IgD-negative memory B cell (primary cell): ENCODE results near the gene MADD. TPM values are rescaled to one million over a fixed set of nuclear protein-coding genes. Genes with fewer than 3 reads are reported as not detected.

Experiments
- H3K27ac Mint-ChIP-seq, 3 donors: one replicate each; pipeline ENCODE4 v1.8.0; 2020 to 2022; ENCODE audit warnings: mild to moderate bottlenecking in 3 of 3, mixed read lengths in 3 of 3, moderate library complexity in 1 of 3
- H3K27me3 Mint-ChIP-seq: one replicate; pipeline ENCODE4 v1.8.0; 2021; ENCODE audit warnings: mixed read lengths
- H3K36me3 Mint-ChIP-seq: one replicate; pipeline ENCODE4 v1.8.0; 2020; ENCODE audit warnings: mild to moderate bottlenecking, mixed read lengths
- H3K4me1 Mint-ChIP-seq, 3 donors: one replicate each; pipeline ENCODE4 v1.8.0; 2020 to 2022; ENCODE audit warnings: mixed read lengths in 3 of 3, mild to moderate bottlenecking in 1 of 3
- H3K4me3 Mint-ChIP-seq, 4 donors: one replicate each; pipeline ENCODE4 v1.8.0; 2020 to 2022; ENCODE audit warnings: mild to moderate bottlenecking in 4 of 4, mixed read lengths in 4 of 4, moderate library complexity in 3 of 4
- H3K9me3 Mint-ChIP-seq, 3 donors: one replicate each; pipeline ENCODE4 v1.8.0; 2020 to 2021; ENCODE audit warnings: mixed read lengths in 3 of 3, mild to moderate bottlenecking in 1 of 3
- polyA plus RNA-seq: library from polyadenylated mRNA; unstranded; fragments of 300-500 nt; fragmentation: Illumina TruSeq; gene quantifications from one replicate; pipeline ENCODE4 v1.2.3, GENCODE V29; 2021

MADD gene
- polyA plus RNA-seq, 1 donor from 2014 or later, result 17.5 TPM

- H3K9me3 Mint-ChIP-seq, result no peaks in the 10 kb centered on the region
- no peak overlapping the region for H3K4me3 Mint-ChIP-seq
- peaks cover 2% of the 10 kb centered on the region for H3K36me3 Mint-ChIP-seq
- H3K27ac Mint-ChIP-seq, result no peak overlapping the region
- no peaks in the 10 kb centered on the region for H3K27me3 Mint-ChIP-seq
- peaks cover 0 to 6% (median 2%) of the 10 kb centered on the region in 3 donors for H3K4me1 Mint-ChIP-seq
Observed at GRCh38 chr11:47355283-47356128, 85.6 kb downstream of the MADD start.

- no peaks in the 10 kb centered on the region for H3K9me3 Mint-ChIP-seq
- H3K4me3 Mint-ChIP-seq, result no peak overlapping the region
- peaks cover under 1 to 8% (median 4%) of the 10 kb centered on the region in 3 donors for H3K4me1 Mint-ChIP-seq
- H3K27me3 Mint-ChIP-seq, result no peaks in the 10 kb centered on the region
- no peak overlapping the region for H3K27ac Mint-ChIP-seq
- peaks cover 2% of the 10 kb centered on the region for H3K36me3 Mint-ChIP-seq
Observed at GRCh38 chr11:47356129-47356997, 86.4 kb downstream of the MADD start.

DNA sequence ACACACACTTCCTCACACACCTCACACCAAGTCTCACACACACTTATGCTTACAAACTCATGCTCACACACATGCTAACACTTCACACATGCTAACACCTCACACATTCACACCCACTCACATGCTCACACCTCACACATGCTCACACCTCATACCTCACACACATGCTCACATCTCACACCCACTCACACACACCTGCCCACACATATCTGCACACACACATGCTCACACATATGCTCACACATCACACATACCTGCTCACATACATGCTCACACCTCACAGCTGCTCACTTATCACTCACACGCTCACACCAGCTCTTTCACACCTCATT is 87.0 kb downstream of the MADD start:
- no peak overlapping the region for H3K27ac Mint-ChIP-seq
- H3K4me1 Mint-ChIP-seq, result peaks cover 5 to 8% (median 7%) of the 10 kb centered on the region in 3 donors
- no peak overlapping the region for H3K4me3 Mint-ChIP-seq
- no peaks in the 10 kb centered on the region for H3K9me3 Mint-ChIP-seq
- H3K36me3 Mint-ChIP-seq, result peaks cover 2% of the 10 kb centered on the region
- H3K27me3 Mint-ChIP-seq, result no peaks in the 10 kb centered on the region

GRCh38 chr11:47357985-47358730 is 88.2 kb downstream of the MADD start:
- Mint-ChIP-seq H3K27ac (no peak overlapping the region), H3K4me3 (no peak overlapping the region), H3K9me3 (no peaks in the 10 kb centered on the region), H3K27me3 (no peaks in the 10 kb centered on the region), H3K4me1 (peaks cover 5 to 8% (median 7%) of the 10 kb centered on the region in 3 donors), H3K36me3 (peaks cover 2% of the 10 kb centered on the region)

- Mint-ChIP-seq H3K4me3 (no peak overlapping the region), H3K9me3 (no peaks in the 10 kb centered on the region), H3K27me3 (no peaks in the 10 kb centered on the region), H3K27ac (no peak overlapping the region), H3K36me3 (peaks cover 2% of the 10 kb centered on the region), H3K4me1 (peaks cover 5 to 8% (median 7%) of the 10 kb centered on the region in 3 donors)
Observed at GRCh38 chr11:47358731-47359051, 88.8 kb downstream of the MADD start.

DNA sequence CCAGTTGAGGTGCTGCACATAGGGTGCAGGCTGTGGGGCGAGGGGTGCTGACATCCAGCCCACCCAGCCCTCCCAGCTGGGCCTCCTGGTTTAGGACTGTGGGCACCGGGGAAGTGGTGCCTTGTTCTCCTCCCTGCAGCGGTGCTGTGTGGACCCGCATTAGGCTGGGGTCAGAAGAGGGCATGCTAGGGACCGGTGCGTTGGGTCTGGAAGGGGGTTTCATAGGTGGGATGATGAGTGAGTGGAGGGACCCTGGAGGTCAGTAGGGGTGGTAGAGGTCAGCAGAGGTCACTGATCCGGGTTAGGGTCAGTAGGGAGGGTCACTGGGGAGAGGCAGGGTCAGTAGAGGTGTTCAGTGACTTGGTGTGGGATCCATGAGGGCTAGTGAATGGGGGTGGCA is 89.2 kb downstream of the MADD start:
- peaks cover 5 to 8% (median 7%) of the 10 kb centered on the region in 3 donors for H3K4me1 Mint-ChIP-seq
- H3K9me3 Mint-ChIP-seq, result no peaks in the 10 kb centered on the region
- no peaks in the 10 kb centered on the region for H3K27me3 Mint-ChIP-seq
- H3K27ac Mint-ChIP-seq, result peak overlapping the region in 1 of 3 donors; percentile 81
- H3K36me3 Mint-ChIP-seq, result peaks cover 2% of the 10 kb centered on the region
- H3K4me3 Mint-ChIP-seq, result no peak overlapping the region

- Mint-ChIP-seq H3K27ac (no peak overlapping the region), H3K4me3 (no peak overlapping the region)
Observed at GRCh38 chr11:47359586-47359985, 89.7 kb downstream of the MADD start.

GRCh38 chr11:47360341-47360740 is 90.4 kb downstream of the MADD start:
- no peak overlapping the region for H3K27ac Mint-ChIP-seq
- no peak overlapping the region for H3K4me3 Mint-ChIP-seq
- peaks cover 2% of the 10 kb centered on the region for H3K36me3 Mint-ChIP-seq
- H3K9me3 Mint-ChIP-seq, result no peaks in the 10 kb centered on the region
- no peaks in the 10 kb centered on the region for H3K27me3 Mint-ChIP-seq
- peaks cover 10 to 11% (median 10%) of the 10 kb centered on the region in 3 donors for H3K4me1 Mint-ChIP-seq

More at GRCh38 chr11:47359586-47359985, 89.7 kb downstream of the MADD start:
- Mint-ChIP-seq H3K36me3 (peaks cover 2% of the 10 kb centered on the region), H3K27me3 (no peaks in the 10 kb centered on the region), H3K9me3 (no peaks in the 10 kb centered on the region), H3K4me1 (peaks cover 5 to 10% (median 10%) of the 10 kb centered on the region in 3 donors)

- H3K27me3 Mint-ChIP-seq, result no peaks in the 10 kb centered on the region
- H3K36me3 Mint-ChIP-seq, result peaks cover 2% of the 10 kb centered on the region
- no peaks in the 10 kb centered on the region for H3K9me3 Mint-ChIP-seq
- peaks cover 10 to 17% (median 15%) of the 10 kb centered on the region in 3 donors for H3K4me1 Mint-ChIP-seq
- peak overlapping the region in 1 of 3 donors; percentile 31 for H3K27ac Mint-ChIP-seq
- H3K4me3 Mint-ChIP-seq, result peak overlapping the region in 1 of 4 donors; percentile 46
Observed at GRCh38 chr11:47361419-47361818, 91.5 kb downstream of the MADD start.

DNA sequence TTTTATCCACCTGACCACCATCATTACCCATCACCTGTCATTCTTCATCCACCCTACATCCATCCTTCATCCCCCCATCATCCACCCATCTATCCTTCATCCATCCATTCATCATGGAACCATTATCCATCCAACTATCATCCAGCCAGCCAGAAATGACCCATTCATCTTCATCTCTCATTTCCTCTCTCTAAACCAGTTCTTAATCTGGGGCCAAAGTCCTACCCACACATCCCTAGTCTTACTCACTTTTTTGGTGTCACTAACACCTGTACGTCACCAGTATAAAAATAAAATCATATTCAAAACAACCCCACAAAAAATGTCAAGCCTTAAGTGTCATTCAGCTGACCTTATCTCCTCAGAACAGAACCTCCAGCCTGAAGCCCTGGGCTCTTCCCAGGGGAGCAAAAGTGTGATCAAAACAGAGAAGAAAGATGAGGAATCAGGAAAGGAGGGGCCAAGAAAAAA is 96.1 kb downstream of the MADD start:
- Mint-ChIP-seq H3K4me3 (no peak overlapping the region), H3K27ac (peak overlapping the region in 1 of 3 donors; percentile 50), H3K27me3 (no peaks in the 10 kb centered on the region), H3K4me1 (peaks cover 17 to 27% (median 22%) of the 10 kb centered on the region in 3 donors), H3K36me3 (peaks cover 2% of the 10 kb centered on the region), H3K9me3 (no peaks in the 10 kb centered on the region)

GRCh38 chr11:47369676-47370075 is 99.7 kb downstream of the MADD start:
- H3K36me3 Mint-ChIP-seq, result peaks cover 2% of the 10 kb centered on the region
- no peaks in the 10 kb centered on the region for H3K9me3 Mint-ChIP-seq
- H3K27ac Mint-ChIP-seq, result peak overlapping the region in 1 of 3 donors; percentile 42
- H3K4me3 Mint-ChIP-seq, result peak overlapping the region in 1 of 4 donors; percentile 52
- peaks cover 14 to 28% (median 27%) of the 10 kb centered on the region in 3 donors for H3K4me1 Mint-ChIP-seq
- no peaks in the 10 kb centered on the region for H3K27me3 Mint-ChIP-seq

GRCh38 chr11:47372422-47372821 is 102.5 kb downstream of the MADD start:
- no peaks in the 10 kb centered on the region for H3K27me3 Mint-ChIP-seq
- H3K4me3 Mint-ChIP-seq, result peak overlapping the region in 1 of 4 donors; percentile 66
- H3K27ac Mint-ChIP-seq, result peak overlapping the region in 1 of 3 donors; percentile 3
- H3K36me3 Mint-ChIP-seq, result no peaks in the 10 kb centered on the region
- H3K9me3 Mint-ChIP-seq, result no peaks in the 10 kb centered on the region
- peaks cover 11 to 30% (median 22%) of the 10 kb centered on the region in 3 donors for H3K4me1 Mint-ChIP-seq

DNA sequence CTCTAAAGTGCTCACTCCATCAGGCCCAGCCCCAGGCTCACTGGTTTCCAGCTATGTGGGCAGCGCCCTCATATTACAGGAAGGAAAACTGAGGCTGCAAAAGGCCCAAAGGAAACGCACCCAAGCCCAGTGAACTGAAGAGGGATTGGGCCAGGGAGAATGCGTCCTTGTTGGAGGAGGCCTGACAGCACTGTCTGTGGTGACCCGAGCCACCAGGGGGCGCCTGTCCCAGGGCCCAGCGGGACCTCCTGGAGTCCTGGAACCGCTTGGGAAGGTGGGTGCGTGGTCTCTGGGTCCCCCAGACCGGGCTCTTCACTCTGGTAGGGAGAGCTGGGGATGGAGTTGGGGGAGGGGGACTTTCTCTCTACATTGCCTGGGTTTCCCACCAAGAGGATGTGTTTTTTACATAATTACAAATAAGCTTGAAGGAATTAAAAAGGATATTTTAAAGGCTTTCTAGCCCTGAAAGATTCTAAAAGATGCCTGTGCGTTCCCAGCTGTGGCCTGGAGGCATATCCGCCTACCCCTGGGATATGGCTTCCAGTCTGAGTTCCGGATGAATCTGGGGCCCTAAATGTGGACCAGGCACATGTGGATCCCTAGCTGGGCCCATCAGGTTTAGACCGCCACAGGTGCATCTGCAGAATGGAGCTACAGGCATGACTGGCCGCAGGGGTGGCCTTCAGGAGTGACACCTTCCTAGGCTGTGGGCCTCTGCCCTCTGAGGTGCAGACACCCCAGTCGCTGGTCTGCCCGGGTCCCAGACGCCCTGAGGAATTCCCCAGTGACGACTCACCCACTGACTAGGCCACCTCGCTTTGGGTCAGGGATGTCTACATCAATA is 104.2 kb downstream of the MADD start:
- H3K27me3 Mint-ChIP-seq, result no peaks in the 10 kb centered on the region
- H3K36me3 Mint-ChIP-seq, result no peaks in the 10 kb centered on the region
- H3K4me3 Mint-ChIP-seq, result peak overlapping the region in 2 of 4 donors; percentile 67 to 79
- peak overlapping the region; percentile 23 to 76 (median 63) for H3K27ac Mint-ChIP-seq
- H3K9me3 Mint-ChIP-seq, result no peaks in the 10 kb centered on the region
- peaks cover 14 to 31% (median 22%) of the 10 kb centered on the region in 3 donors for H3K4me1 Mint-ChIP-seq

DNA sequence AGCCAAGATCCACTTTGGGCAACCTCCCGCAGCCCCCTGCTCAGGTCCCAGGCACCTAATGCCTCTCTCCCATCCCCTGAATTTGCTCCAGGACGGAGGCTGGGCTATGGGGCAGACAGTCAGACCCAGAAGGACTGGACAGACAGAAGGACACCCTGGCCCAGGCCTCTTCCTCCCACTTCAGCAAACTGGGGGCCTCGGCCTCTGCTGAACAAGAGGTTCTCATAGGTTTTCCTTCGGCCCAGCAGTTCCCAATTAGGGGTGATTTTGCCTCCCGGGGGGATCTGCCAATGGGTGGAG is 104.7 kb downstream of the MADD start:
- peaks cover 12 to 26% (median 18%) of the 10 kb centered on the region in 3 donors for H3K4me1 Mint-ChIP-seq
- no peaks in the 10 kb centered on the region for H3K36me3 Mint-ChIP-seq
- no peaks in the 10 kb centered on the region for H3K27me3 Mint-ChIP-seq
- H3K4me3 Mint-ChIP-seq, result peak overlapping the region in 3 of 4 donors; percentile 67 to 79 (median 76)
- no peaks in the 10 kb centered on the region for H3K9me3 Mint-ChIP-seq
- peak overlapping the region in 2 of 3 donors; percentile 23 to 76 for H3K27ac Mint-ChIP-seq
